Suppressor macrophage (primary cell): ENCODE data around the gene RGS6.

ENCODE experiments used
- DNase-seq, 4 experiments: peaks; one replicate each; pipeline ENCODE4 v3.0.0-alpha.2; 2020 to 2022

Gene RGS6

GRCh38 chr14:72314808-72315435, 382.7 kb downstream of the RGS6 start:
- no peak for DNase-seq

- DNase-seq: no peak
These were observed 383.5 kb downstream of the RGS6 start for GRCh38 chr14:72315714-72316113.

- peak in 1 of 4 experiments; percentile 2 for DNase-seq
These were observed 386.4 kb downstream of the RGS6 start for GRCh38 chr14:72318648-72319047.

- no peak for DNase-seq
These were observed 399.8 kb downstream of the RGS6 start for GRCh38 chr14:72332046-72332445.

GRCh38 chr14:72332871-72333270, 400.6 kb downstream of the RGS6 start:
- no peak for DNase-seq

GRCh38 chr14:72333357-72333756, 401.1 kb downstream of the RGS6 start:
- DNase-seq: no peak

- DNase-seq: no peak
These were observed 404.2 kb downstream of the RGS6 start for GRCh38 chr14:72336311-72336980.

GRCh38 chr14:72341237-72341636, 409.0 kb downstream of the RGS6 start:
- no peak for DNase-seq

- DNase-seq: no peak
These were observed 409.5 kb downstream of the RGS6 start for GRCh38 chr14:72341686-72342085.

- no peak for DNase-seq
These were observed 414.9 kb downstream of the RGS6 start for GRCh38 chr14:72347118-72347517.

- no peak for DNase-seq
These were observed 418.0 kb downstream of the RGS6 start for GRCh38 chr14:72350215-72350614.

GRCh38 chr14:72352012-72352411, 419.8 kb downstream of the RGS6 start:
- no peak for DNase-seq

GRCh38 chr14:72366619-72367018, 434.4 kb downstream of the RGS6 start:
- DNase-seq: no peak

GRCh38 chr14:72369106-72369505, 436.9 kb downstream of the RGS6 start:
- no peak for DNase-seq

- DNase-seq: no peak
These were observed 444.8 kb downstream of the RGS6 start for GRCh38 chr14:72377016-72377415.

GRCh38 chr14:72380456-72380855, 448.2 kb downstream of the RGS6 start:
- peak; percentile 13 to 80 (median 54) for DNase-seq

- DNase-seq: no peak
These were observed 451.6 kb downstream of the RGS6 start for GRCh38 chr14:72383865-72384264.

- DNase-seq: peak; percentile 66 to 84 (median 77)
These were observed 455.5 kb downstream of the RGS6 start for GRCh38 chr14:72387726-72388125.

- DNase-seq: no peak
These were observed 457.0 kb downstream of the RGS6 start for GRCh38 chr14:72389200-72389599.

GRCh38 chr14:72401101-72401625, 468.9 kb downstream of the RGS6 start:
- no peak for DNase-seq

GRCh38 chr14:72401632-72402376, 469.6 kb downstream of the RGS6 start:
- DNase-seq: no peak

GRCh38 chr14:72402377-72402772, 470.1 kb downstream of the RGS6 start:
- DNase-seq: no peak

- no peak for DNase-seq
These were observed 472.0 kb downstream of the RGS6 start for GRCh38 chr14:72404106-72404774.
